Pancreas (tissue), 10 donors: ENCODE measurements around the gene USHBP1. TPM values are rescaled to one million over a fixed set of nuclear protein-coding genes. Genes with fewer than 3 reads are reported as not detected.
A peak's percentile ranks its signal among the peaks of the same experiment; 100 is the strongest.

Experiments used
- ATAC-seq, 4 donors: fragments of 200-7000 bp; cut with Tn5 transposase; one replicate each; pipeline versions ENCODE4 v1.8.0 to v1.9.1; 2020; ENCODE audit warnings: mild to moderate bottlenecking in 4 of 4, moderate library complexity in 4 of 4
- DNase-seq, 6 donors: peaks; one replicate each; pipeline ENCODE4 v3.0.0-alpha.2; 2020
- FAIRE-seq: peaks from 2 replicates; lab custom pipeline; 2012; peaks lifted over from hg19 to GRCh38; lab: Jason Lieb, UNC
- H3K27ac ChIP-seq, 4 donors: fragments of 200-600 bp; sonication (generic); 1 replicate in 3 of 4; 2 replicates in 1 of 4; pipeline versions ENCODE4 v1.5.0 to v1.8.0; 2020
- H3K27me3 ChIP-seq, 4 donors: fragments of 200-600 bp; one replicate each; pipeline ENCODE4 v1.8.0; 2021
- H3K36me3 ChIP-seq, 3 donors: fragments of 200-600 bp; sonication (generic) in 1 of 3; one replicate each; pipeline versions ENCODE4 v1.5.0 to v1.8.0; 2020 to 2021
- H3K4me1 ChIP-seq, 3 donors: fragments of 200-600 bp; one replicate each; pipeline ENCODE4 v1.8.0; 2021
- H3K4me3 ChIP-seq, 4 donors: fragments of 200-600 bp; sonication (generic) in 2 of 4; one replicate each; pipeline versions ENCODE4 v1.5.0 to v1.8.0; 2020 to 2021
- H3K9me3 ChIP-seq, 4 donors: fragments of 200-600 bp; one replicate each; pipeline ENCODE4 v1.8.0; 2021
- WGBS, 2 donors: extraction: QIAGEN DNeasy Blood & Tissue Kit; methylation state at CpG; one replicate each; pipeline ENCODE4 v1.1.7; 2013; 5-methylcytosine and 5-hydroxymethylcytosine counted together
- intact Hi-C, 3 donors: fragments of 100-400 bp; cut with DNase I; formaldehyde crosslinking; loops; one replicate each; pipeline versions ENCODE4 v1.11.1 to v1.14.2; 2022
- polyA plus RNA-seq, 2 donors: library from polyadenylated mRNA; stranded (reverse); fragments of 200-250 nt; gene quantifications; one replicate each; pipeline ENCODE4 v1.2.3, GENCODE V29; 2013
- total RNA-seq, 6 donors: library from RNA; stranded (reverse); fragmentation: NEBNext Ultra II Directional in 4 of 6; extraction: Animal tissue kit (Norgen Biotek cat#: 25700) in 4 of 6; gene quantifications; one replicate each; pipeline versions ENCODE4 v1.2.1 to v1.2.4, GENCODE V29; 2021 to 2023
- TF ChIP-seq, protein P1 (sequence below), 4 donors: fragments of 200-600 bp; sonication (generic) in 3 of 4; IDR thresholded peaks; one replicate each; pipeline versions ENCODE4 v1.5.0 to v1.8.0; 2021; ENCODE audit warnings: antibody characterized with exemption in 4 of 4
- donor health status: healthy with polysubstance abuse.
- donor health status: DM: no; HTN: no; CAD: no; lungs with moderate emphysema.
- donor health status: DM: no; HTN: no; CAD: no.
- donor health status: control.
- donor health status: control.
- donor health status: Bipolar disorder and iron deficiency.
- donor health status: DM: yes; HTN: yes; CAD: no.
- donor health status: DM: no; HTN: no; CAD: no.
- donor health status: DM: no; HTN: no; CAD: no.
- donor health status: DM: yes; HTN: yes; CAD: no.

USHBP1 gene
- total and polyA plus RNA-seq, 8 donors, result 1.2 to 11.1 (median 2.1) TPM

DNA sequence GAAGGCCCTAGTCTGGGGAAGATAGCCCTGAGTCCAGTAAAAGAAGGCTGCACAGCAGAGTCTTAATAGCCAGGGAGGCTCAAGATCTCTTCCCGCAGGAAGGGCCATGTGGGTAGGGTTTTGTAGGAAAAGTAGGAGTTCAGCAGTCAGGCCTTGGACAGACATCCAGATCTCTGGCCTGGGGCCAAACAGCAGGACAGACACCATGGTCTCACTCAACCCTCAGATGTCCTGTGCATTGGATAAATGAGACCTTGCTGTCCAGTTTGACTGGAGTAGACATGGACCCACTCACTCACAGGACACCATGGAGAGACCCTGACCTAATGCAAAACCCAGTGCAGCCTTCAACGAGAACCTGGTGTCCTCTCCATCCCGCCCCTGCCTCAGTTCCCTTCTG is 34.7 kb downstream of the USHBP1 start:
- Histone ChIP-seq H3K27me3 (no peaks in the 10 kb centered on the region), H3K4me3 (no peak overlapping the region), H3K4me1 (peaks cover 0 to 1% (median 0%) of the 10 kb centered on the region in 3 donors), H3K27ac (no peak overlapping the region), H3K36me3 (peaks cover 0 to 11% (median 8%) of the 10 kb centered on the region in 3 donors), H3K9me3 (no peaks in the 10 kb centered on the region)
- 96 to 98% methylated on average over 3 of the region's 3 CpGs for WGBS, 2 donors
- DNase-seq (no peak), ATAC-seq (no peak), FAIRE-seq (no peak)
- intact Hi-C loops, result no loop called here
- TF ChIP-seq, protein P1, sequence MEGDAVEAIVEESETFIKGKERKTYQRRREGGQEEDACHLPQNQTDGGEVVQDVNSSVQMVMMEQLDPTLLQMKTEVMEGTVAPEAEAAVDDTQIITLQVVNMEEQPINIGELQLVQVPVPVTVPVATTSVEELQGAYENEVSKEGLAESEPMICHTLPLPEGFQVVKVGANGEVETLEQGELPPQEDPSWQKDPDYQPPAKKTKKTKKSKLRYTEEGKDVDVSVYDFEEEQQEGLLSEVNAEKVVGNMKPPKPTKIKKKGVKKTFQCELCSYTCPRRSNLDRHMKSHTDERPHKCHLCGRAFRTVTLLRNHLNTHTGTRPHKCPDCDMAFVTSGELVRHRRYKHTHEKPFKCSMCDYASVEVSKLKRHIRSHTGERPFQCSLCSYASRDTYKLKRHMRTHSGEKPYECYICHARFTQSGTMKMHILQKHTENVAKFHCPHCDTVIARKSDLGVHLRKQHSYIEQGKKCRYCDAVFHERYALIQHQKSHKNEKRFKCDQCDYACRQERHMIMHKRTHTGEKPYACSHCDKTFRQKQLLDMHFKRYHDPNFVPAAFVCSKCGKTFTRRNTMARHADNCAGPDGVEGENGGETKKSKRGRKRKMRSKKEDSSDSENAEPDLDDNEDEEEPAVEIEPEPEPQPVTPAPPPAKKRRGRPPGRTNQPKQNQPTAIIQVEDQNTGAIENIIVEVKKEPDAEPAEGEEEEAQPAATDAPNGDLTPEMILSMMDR (IDR thresholded peaks at IDR 0.05), result no peak

DNA sequence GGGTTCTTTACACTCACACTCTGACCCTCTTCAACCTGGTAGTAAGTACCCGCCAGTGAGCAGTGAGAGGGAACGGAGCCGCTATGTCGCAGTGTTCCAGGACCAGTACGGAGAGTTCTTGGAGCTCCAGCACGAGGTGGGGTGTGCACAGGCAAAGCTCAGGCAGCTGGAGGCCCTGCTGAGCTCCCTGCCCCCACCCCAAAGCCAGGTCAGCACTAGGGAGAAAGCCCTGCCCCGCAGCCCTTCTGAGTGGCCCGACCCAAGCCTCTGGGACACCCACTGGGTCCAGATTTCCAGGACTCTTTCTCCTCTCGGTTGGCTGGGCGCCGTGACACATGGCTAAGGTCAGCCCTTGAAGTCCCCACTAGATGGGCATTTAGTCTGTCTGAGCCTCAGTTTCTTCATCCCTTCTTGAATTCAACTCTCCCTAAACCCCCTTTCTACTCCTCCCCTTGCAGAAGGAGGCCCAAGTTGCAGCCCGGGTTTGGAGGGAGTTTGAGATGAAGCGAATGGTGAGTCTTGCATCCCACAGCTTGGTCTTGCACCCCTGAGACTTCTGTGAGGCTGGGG is 36.7 kb downstream of the USHBP1 start:
- TF ChIP-seq, protein P1 (IDR thresholded peaks at IDR 0.05), result no peak
- FAIRE-seq (no peak), DNase-seq (peak in 2 of 6 donors; percentile 52 to 85), ATAC-seq (peak in 1 of 4 donors; percentile 9)
- H3K4me1 ChIP-seq, result no peaks in the 10 kb centered on the region
- H3K9me3 ChIP-seq, result no peaks in the 10 kb centered on the region
- no peak overlapping the region for H3K4me3 ChIP-seq
- intact Hi-C loops, result no loop called here
- no peaks in the 10 kb centered on the region for H3K27me3 ChIP-seq
- WGBS, 2 donors, result 46 to 56% methylated on average over 13 of the region's 13 CpGs
- H3K27ac ChIP-seq, result peak overlapping the region in 2 of 4 donors; percentile 4 to 17
- H3K36me3 ChIP-seq, result peaks cover 0 to 9% (median 8%) of the 10 kb centered on the region in 3 donors

DNA sequence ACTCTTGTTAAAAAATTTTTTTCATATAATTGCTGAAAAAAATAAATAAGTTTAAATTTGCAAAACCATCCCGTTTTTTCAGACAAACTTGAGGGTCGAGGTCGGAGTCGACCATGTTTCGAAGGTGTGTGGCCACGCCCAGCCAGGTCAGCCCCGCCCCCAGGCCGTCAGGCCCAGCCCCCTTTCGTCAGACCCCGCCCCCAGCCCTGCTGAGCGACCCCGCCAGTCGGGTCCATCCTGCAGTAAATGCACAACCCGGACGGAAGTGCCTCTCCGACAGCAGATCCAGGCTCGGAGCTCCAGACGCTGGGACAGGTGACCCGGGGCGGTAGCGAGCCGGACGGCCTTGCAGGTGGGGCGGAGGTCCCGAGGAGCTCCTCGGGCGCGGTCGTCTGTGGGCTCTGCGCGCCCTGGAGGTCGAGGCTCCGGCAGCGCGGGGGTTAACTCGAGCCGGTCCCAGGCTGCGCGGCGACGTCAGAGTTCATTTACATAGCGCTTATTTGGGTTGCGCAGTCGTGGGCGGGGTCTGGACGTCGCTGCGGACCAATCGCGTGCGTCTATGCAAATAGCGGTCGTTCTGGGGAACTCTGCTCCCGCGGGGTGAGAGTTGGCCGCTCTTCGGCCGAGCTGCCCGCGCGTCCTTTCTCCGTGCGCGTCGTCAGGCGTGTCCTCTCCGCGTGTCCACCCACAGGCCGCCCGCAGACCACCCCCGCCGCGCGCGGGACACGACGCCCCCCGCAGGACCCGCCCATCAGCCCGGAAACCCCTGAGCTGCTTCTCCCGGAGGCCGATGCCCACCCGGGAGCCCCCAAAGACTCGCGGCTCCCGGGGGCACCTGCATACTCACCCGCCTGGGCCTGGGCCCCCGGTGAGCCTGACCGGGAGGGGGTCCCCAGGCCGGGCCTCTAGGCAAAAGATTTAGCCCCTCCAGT is 38.3 kb downstream of the USHBP1 start, which contains the start of gene OCEL1:
Gene OCEL1 (plus strand): TSS at position 225 of the 932 bp plus-strand sequence. CDS start 22 bp downstream, at position 247.
- peak within 1 kb of the TSS; percentile 47 to 65 (median 64) for H3K4me3 ChIP-seq
- H3K9me3 ChIP-seq, result no peaks in the 10 kb centered on the region
- H3K4me1 ChIP-seq, result no peaks in the 10 kb centered on the region
- TF ChIP-seq, protein P1 (IDR thresholded peaks at IDR 0.05), result no peak
- intact Hi-C loops, result no loop called here
- ATAC-seq (peak; percentile 93 to 97 (median 94)), FAIRE-seq (no peak), DNase-seq (peak; percentile 97 to 99 (median 98))
- H3K27ac ChIP-seq, result peak within 1 kb of the TSS; percentile 77 to 91 (median 84)
- 0% methylated on average over 72 to 90 of the region's 90 CpGs for WGBS, 2 donors
- H3K27me3 ChIP-seq, result no peaks in the 10 kb centered on the region
- no peaks in the 10 kb centered on the region for H3K36me3 ChIP-seq

DNA sequence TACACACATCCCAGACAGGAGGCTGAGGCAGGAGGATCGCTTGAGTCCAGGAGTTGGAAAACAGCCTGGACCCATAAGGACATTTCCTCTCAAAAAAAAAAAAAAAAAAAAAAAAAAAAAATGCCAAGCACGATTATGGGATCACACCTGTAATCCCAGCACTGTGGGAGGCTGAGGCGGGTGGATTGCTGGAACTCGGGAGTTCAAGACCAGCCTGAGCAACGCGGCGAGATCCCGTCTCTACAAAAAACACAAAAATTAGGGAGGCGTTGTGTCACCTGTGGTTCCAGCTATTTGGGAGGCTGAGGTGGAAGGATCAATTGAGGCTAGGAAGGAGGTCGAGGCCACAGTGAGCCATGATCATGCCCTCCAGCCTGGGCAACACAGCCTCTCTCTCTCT is 39.5 kb downstream of the USHBP1 start:
- Histone ChIP-seq H3K9me3 (no peaks in the 10 kb centered on the region), H3K4me3 (peak overlapping the region in 1 of 4 donors; percentile 65), H3K27me3 (no peaks in the 10 kb centered on the region), H3K4me1 (no peaks in the 10 kb centered on the region), H3K36me3 (no peaks in the 10 kb centered on the region), H3K27ac (no peak overlapping the region)
- TF ChIP-seq, protein P1 (IDR thresholded peaks at IDR 0.05), result no peak
- no peak for FAIRE-seq
- ATAC-seq, result no peak
- 71 to 72% methylated on average over 10 of the region's 10 CpGs for WGBS, 2 donors
- DNase-seq, result no peak
- intact Hi-C loops, result no loop called here
